HG03060 (cell line): ENCODE data around the gene ZNF543.
A peak's percentile ranks its signal among the peaks of the same experiment; 100 is the strongest.
"Not testable (repeated sequence)": the region's sequence is repeated elsewhere in the genome, so short reads cannot be mapped to it uniquely, and the experiment has no call there.

Experiments
- ATAC-seq: cut with Tn5 transposase; IDR thresholded peaks from one replicate; pipeline ENCODE4 v1.9.1; 2021; ENCODE audit warnings: low read depth, moderate number of reproducible peaks; ENCODE audit not compliant: unreplicated experiment

Gene ZNF543

DNA sequence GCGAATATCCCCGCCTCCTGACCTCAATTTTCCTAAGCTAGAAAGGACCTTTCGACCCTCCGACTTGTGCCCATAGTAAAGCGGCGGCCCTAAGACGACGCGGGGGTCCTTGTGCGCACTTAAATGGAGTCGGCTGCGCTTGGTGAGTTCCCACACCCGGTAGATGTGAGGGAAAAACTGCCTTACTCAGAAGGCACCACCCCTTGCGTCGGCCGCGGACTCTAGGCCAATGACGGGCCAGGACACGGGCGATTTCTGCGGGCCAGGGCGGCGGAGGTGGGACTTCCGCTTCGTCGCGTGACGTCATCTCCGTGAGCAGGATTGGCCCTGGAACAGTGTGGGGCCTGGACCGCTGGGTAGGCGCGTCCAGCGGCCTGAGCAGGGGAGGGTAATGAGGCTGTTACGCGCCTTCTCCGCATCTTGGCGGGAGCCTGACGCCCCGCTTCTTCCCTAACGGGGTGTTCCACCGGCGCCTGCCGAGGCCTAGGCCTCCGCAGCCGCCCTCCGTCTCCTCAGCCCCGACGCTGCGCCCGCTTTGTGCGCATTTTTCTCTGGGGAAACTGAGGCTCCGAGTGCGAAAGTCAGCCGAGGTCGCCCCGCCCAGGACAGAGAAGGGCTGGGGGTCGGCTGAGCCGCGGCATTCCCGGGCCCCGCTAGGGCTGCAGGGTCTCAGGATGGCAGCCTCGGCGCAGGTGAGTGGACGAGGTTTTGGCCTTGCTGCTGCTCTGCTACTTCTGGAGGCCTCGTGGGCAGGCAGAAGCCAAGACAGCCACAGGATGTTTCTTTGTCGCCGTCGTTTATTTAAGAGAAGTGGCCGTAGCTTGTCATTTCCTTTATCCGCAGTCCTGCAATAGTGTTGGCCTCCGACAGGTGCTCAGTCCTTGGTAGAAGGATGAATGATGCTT is at the start of gene ZNF543:
Gene ZNF543 (plus strand): TSS at position 293 of the 905 bp plus-strand sequence. CDS start 382 bp downstream, at position 675.
- ATAC-seq: peak; percentile 87

DNA sequence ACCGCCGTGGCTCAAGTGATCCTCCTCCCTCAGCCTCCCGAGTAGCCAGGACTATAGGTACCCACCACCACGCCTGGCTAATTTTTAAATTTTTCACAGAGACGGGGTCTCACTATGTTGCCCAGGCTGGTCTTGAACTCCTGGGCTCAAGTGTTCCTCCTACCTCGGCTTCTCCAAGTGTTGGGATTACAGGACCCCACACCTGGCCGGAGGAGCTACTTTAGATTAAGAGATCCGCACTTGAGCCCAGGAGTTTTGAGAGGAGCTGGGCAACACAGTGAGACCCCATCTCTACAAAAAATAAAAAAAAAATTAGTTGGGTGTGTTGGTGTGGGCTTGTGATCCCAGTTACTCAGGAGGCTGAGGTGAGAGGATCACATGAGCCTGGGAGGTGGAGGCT is 49.0 kb upstream of the ZNF543 start:
- ATAC-seq: no peak

GRCh38 chr19:57273014-57273413 is 47.3 kb upstream of the ZNF543 start:
- ATAC-seq: no peak

DNA sequence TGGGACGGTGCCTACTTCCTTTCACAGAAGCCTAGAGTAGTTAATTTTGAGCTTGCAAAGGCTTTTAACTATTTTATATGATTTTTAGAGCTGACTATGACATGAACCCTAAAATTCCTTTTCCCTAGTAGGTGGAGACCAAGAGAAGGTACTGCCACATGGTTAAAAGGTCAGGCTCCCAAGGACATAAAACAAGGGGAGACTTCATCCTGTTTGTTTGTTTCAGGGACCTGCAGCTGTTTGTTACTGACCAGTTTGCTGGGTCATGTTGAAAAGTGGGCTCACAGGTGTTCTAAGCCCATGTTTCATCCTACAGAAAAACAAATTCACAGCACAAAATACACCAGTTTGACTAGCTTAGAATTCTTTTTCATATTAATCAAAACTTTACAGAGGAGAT is 43.8 kb upstream of the ZNF543 start:
- no peak for ATAC-seq

DNA sequence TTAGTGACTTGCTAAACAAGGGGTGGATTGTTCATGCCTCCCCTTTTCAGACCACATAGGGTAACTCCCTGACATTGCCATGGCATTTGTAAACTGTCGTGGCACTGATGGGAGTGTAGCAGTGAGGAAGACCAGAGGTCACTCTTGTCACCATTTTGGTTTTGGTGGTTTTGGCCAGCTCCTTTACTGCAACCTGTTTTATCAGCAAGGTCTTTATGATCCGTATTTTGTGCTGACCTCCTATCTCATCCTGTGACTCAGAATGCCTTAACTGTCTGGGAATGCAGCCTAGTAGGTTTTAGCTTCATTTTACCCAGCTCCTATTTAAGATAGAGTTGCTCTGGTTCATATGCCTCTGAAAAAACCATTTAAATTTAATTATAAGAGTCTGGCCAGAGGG is 41.8 kb upstream of the ZNF543 start:
- ATAC-seq: not testable (repeated sequence)

DNA sequence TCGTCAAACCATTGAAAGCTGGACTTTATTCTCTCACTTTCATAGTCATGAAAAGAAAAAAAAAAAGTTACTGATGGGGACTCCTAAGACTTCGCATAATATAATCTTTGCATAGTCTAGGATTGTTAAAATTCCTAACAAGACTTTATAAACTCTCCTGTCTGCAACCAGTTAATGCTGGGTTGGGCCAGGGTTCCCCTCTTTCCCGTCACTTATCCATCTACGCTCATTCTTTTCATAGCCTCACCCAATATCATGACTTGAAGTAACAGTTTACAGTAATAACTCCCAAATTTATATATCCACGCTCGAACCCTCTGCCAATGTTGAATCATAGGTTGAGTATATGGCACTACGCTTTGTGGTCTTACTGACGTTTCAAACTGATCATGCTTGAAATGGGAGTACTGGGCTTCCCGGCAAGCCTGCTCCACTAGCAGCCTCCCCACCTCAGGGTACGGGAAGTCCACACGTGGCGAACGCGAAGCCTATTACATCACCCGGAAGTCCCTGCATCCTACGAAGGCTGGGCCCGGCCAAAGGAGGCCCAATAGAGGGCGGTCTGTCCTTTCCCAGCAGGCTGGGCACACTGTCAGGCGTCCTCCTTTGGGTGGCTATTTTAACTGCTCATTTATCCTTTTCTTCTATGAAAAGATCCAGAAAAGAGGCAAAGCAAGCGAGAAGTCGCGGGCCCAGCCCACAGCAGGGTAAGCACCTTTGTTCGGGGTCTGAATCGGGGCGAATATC is 40.7 kb upstream of the ZNF543 start:
- peak; percentile 44 for ATAC-seq

DNA sequence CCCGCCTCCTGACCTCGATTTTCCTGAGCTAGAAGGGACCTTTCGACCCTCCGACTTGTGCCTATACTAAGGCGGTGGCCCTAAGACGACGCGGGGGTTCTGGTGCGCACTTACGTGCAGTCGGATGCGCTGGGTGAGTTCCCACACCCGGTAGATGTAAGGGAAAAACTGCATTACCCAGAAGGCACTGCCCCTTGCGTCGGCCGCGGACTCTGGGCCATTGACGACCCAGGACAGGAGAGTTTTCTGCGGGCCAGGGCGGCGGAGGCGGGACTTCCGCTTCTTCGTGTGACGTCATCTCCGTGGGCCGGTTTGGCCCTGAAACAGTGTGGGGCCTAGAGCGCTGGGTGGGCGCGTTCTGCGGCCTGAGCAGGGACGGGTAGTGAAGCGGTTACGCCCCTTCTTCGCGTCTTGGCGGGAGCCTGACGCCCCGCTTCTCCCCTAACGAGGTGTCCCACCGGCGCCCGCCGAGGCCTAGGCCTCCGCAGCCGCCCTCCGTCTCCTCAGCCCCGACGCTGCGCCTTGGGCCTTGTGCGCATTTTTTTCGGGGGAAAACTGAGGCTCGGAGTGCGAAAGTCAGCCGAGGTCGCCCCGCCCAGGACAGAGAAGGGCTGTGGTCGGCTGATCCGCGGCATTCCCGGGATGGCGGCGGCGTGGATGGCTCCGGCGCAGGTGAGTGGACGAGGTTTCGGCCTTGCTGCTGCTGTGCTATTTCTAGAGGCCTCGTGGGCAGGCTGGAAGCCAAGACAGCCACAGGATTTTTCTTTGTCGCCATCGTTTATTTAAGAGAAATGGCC is 39.9 kb upstream of the ZNF543 start, which contains the start of gene ZNF460:
Gene ZNF460 (plus strand): TSS at position 321 of the 797 bp plus-strand sequence. CDS start 322 bp downstream, at position 643.
- ATAC-seq: peak; percentile 53

DNA sequence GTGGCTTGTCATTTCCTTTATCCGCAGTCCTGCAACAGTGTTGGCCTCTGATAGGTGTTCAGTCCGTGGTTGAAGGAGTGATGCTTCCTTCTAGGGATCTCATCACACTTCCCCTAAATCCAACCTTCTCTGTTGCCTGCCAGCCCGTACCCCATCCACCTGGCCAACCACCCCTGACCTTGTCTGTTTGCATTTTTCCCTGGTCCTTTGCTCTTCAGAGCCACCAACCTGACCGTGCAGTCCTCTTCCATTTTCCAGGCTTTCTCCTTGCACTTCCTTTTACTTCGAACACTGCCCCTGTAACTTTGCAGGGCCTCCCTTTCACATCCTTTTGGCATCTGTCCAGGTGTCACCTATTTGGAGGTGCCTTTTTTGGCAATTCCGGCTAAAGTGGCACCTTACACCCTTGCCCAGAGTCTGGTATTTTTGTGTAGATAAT is 39.3 kb upstream of the ZNF543 start:
- ATAC-seq: no peak

GRCh38 chr19:57282011-57282643 is 38.1 kb upstream of the ZNF543 start:
- no peak for ATAC-seq

- no peak for ATAC-seq
These were observed 31.9 kb upstream of the ZNF543 start for GRCh38 chr19:57288373-57288772.

DNA sequence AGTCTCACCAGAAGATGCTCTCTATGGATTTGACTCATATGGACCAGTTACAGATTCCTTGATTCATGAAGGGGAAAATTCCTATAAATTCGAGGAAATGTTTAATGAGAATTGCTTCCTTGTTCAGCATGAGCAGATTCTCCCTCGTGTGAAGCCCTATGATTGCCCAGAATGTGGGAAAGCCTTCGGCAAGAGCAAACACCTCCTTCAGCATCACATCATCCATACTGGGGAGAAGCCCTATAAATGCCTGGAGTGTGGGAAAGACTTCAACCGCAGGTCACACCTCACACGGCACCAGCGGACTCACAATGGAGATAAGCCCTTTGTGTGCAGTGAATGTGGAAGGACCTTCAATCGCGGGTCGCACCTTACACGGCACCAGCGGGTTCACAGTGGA is 29.3 kb upstream of the ZNF543 start:
- ATAC-seq: no peak

GRCh38 chr19:57292547-57292946 is 27.7 kb upstream of the ZNF543 start:
- ATAC-seq: no peak

DNA sequence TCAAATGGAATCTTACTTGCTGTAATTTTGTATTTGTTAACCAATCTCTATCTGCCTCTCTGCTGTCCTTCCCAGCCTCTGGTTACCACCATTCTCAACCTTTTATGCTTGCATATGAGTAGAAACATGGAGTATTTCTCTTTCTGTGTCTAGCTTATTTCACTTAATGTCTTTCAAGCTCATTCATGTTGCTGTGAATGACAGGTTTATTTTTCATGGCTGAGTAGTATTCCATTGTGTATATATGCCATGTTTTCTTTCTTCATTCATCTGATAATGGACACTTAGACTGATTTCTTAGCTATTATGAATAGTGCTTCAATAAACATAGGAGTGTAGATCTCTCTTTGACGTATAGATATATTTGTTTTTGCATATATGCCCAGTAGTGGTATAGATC is 26.6 kb upstream of the ZNF543 start:
- ATAC-seq: no peak

DNA sequence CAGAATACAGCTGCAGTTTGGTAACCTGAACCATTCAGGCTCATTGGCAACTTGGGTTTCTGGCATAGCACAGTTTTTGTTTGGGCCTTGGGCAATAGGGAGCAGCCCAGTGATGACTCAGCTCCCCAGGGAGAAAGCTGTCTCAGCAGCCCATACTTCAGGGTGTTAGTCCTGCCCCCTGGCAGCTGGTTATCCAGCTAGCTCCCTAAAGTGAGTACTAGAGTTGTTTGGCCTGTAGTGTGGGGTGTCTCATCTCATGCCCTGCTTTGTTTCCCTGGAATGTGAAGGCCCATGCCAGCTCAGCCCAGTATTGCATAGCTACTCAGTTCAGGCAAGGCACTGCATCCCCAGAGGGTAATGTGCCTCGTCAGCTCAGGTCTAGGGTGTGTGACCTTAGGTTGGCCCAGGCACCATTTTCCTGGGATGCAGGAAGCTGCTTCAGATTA is 18.2 kb upstream of the ZNF543 start:
- ATAC-seq: no peak

DNA sequence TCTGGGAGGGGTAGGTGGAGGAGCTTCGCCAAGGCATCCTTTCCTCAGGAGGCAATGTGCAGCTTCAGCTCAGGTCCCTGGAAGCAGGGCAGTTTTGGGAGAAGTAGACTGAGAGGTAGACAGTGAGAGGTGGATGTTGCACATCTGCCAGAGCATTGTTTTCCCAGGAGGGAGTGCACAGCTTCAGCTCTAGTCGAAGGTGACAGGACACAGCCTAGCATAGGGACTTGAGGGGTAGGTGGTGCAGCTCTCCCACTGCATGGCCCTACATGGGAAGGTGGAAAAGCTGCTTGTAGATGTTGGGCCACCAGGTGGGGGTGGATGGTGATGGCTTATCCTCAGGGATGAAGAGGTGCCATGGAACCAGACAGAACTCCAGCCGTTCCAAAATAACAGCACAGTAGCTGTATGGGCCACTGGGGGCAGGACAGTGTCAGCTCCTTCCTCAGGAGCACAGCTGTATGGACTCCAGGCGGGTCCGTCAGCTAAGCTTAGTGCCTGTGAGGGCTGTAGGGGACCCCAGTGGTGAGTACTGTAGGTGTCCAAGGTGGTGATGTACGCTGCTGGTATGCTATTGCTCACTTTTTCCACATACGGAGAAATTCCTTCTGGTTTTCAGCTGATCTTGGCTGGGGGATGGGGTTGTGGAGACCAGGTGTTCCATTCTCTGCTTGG is 17.4 kb upstream of the ZNF543 start:
- ATAC-seq: no peak

DNA sequence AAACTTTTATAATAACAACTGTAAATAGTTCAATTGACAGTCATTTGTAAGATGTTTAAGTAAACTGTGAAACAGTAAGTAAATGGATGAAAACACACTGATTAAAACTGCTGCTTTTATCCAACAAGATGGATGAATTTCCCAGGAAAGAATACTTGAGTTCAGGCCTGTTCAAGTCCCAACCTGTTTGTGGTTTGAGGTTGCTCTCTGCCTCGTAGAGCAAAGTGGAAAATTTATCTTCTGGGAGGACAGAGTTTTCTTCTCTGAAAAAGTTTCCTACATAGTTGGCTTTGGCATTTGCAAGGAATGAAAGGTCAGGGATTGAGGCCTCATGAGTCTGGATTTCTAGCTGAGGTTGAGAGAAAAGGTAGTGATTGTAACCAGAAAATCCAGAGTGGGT is 15.2 kb upstream of the ZNF543 start:
- no peak for ATAC-seq

GRCh38 chr19:57308514-57308913 is 11.8 kb upstream of the ZNF543 start:
- no peak for ATAC-seq

DNA sequence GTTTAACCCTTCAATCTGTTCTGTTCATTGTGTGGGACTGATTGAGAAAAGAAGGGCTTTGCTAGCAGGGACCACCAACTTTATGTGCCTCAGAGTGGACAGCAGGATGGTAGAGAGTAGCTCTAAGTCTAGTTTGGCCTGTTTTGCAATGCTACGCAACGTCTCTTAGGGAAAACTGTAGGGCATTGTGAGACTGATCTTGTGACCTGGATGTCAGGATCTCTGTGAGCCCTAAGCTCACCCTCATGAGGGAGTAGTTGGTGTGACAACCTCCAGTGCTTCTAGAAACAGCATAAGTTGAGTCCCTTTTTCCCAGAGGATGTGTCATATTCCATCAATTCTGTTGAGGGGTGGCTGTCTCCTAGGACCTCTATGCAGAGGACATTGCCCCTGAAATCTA is 9.5 kb upstream of the ZNF543 start:
- no peak for ATAC-seq

GRCh38 chr19:57314146-57314545 is 6.1 kb upstream of the ZNF543 start:
- ATAC-seq: no peak

DNA sequence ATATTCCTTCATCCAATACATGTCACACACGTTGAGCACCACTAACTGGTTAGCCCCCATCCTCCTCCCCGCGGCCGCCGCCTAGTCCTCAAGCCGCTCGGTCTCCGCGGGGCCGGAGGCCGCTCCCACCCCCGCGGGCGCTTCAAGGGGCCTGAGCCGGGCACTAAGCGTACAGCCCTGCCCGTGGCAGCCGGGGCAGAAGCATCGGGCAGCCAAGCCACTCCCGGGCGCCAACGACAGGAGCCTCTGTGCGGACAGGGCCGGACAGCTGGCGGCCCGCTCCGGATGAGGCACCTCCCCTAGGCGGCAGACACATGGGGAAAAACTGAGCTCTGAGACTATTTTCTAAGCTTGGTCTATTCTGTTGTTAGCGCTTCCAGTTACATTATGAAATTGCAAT is 2.8 kb upstream of the ZNF543 start:
- ATAC-seq: no peak
